GM12801 (cell line): ENCODE data around the gene ABCB11.

Source experiments
- CTCF ChIP-seq: IDR thresholded peaks from one replicate; pipeline ENCODE4 v1.5.1; 2011; ENCODE audit warnings: control low read depth; ENCODE audit not compliant: insufficient read length; ENCODE audit errors: extremely low read depth

ABCB11 gene

GRCh38 chr2:168903888-168904287 lies 127.2 kb downstream of the ABCB11 start:
- TF ChIP-seq CTCF = no peak

- no peak for TF ChIP-seq CTCF
Measured at GRCh38 chr2:168901003-168901402, 130.1 kb downstream of the ABCB11 start, which contains the start of gene G6PC2. G6PC2 (plus strand) TSS chr2:168901291; CDS start chr2:168901332, 41 bp downstream.

- no peak for TF ChIP-seq CTCF
Measured at GRCh38 chr2:168897449-168897848, 133.7 kb downstream of the ABCB11 start.

GRCh38 chr2:168896783-168897182 lies 134.3 kb downstream of the ABCB11 start:
- no peak for TF ChIP-seq CTCF

- TF ChIP-seq CTCF = no peak
Measured at GRCh38 chr2:168895771-168896170, 135.4 kb downstream of the ABCB11 start.

- no peak for TF ChIP-seq CTCF
Measured at GRCh38 chr2:168894720-168895119, 136.4 kb downstream of the ABCB11 start.

GRCh38 chr2:168894101-168894500 lies 137.0 kb downstream of the ABCB11 start:
- TF ChIP-seq CTCF = no peak

GRCh38 chr2:168892327-168892726 lies 138.8 kb downstream of the ABCB11 start:
- TF ChIP-seq CTCF = no peak
